ENCODE results near the gene BPIFA3. TPM values are rescaled to one million over a fixed set of nuclear protein-coding genes. Genes with fewer than 3 reads are reported as not detected.
"Not testable (repeated sequence)": the region's sequence is repeated elsewhere in the genome, so short reads cannot be mapped to it uniquely, and the experiment has no call there.

BPIFA3 gene
- total RNA-seq, 1 experiment from 2014 or later: not detected

GRCh38 chr20:33181482-33182093, 35.6 kb upstream of the BPIFA3 start:
- ChIA-PET CTCF (no interaction called here), POLR2A (ENCODE audit: unreplicated experiment) (no interaction called here)
- Histone ChIP-seq H4K20me1 (ENCODE audit: insufficient read depth) (no peaks in the 10 kb centered on the region), H3K79me2 (ENCODE audit: low read depth) (no peaks in the 10 kb centered on the region), H3K4me1 (replicated peaks; ENCODE audit: insufficient read depth) (peaks cover 18% of the 10 kb centered on the region), H3K9me2 (ENCODE audit: insufficient read depth) (no peaks in the 10 kb centered on the region), H2AFZ (no peak overlapping the region), H3K4me3 (no peak overlapping the region), H3K27me3 (ENCODE audit: insufficient read depth, low read depth) (peaks cover 3% of the 10 kb centered on the region; the same call in 1 of the 2 replicates), H3K4me2 (no peak overlapping the region), H3K36me3 (ENCODE audit: low read depth) (no peaks in the 10 kb centered on the region), H3K9me3 (ENCODE audit: insufficient read depth, low read depth) (no peaks in the 10 kb centered on the region), H3K27ac (no peak overlapping the region), H3F3A (ENCODE audit: insufficient read depth, low read depth) (0 out of 2 replicates have a peak, but pooled peaks cover 3% of the 10 kb centered on the region)
- intact Hi-C loops (cut with micrococcal nuclease; ENCODE audit: unreplicated experiment): no loop called here
- TF ChIP-seq EZH2 (IDR thresholded peaks at IDR 0.05; ENCODE audit: low read depth) (no peak), CTCF (conservative IDR thresholded peaks at IDR 0.05) (no peak)
- no TSS peak for BruUV-seq (replicated peaks)
- no peak for DNase-seq

GRCh38 chr20:33183312-33183711, 33.8 kb upstream of the BPIFA3 start:
- H3K4me3 ChIP-seq: no peak overlapping the region
- peaks cover 9% of the 10 kb centered on the region; the same call in 1 of the 2 replicates for H3K4me1 ChIP-seq (replicated peaks; ENCODE audit: insufficient read depth)
- no peak overlapping the region for H2AFZ ChIP-seq
- no peak for DNase-seq
- 0 out of 2 replicates have a peak, but pooled peaks cover 3% of the 10 kb centered on the region for H3F3A ChIP-seq (ENCODE audit: insufficient read depth, low read depth)
- ChIA-PET CTCF (no interaction called here), POLR2A (ENCODE audit: unreplicated experiment) (no interaction called here)
- H3K36me3 ChIP-seq (ENCODE audit: low read depth): no peaks in the 10 kb centered on the region
- no peak overlapping the region for H3K4me2 ChIP-seq
- BruUV-seq (replicated peaks): no TSS peak
- no peaks in the 10 kb centered on the region for H3K9me3 ChIP-seq (ENCODE audit: insufficient read depth, low read depth)
- intact Hi-C loops (cut with micrococcal nuclease; ENCODE audit: unreplicated experiment): no loop called here
- no peaks in the 10 kb centered on the region for H3K9me2 ChIP-seq (ENCODE audit: insufficient read depth)
- TF ChIP-seq EZH2 (IDR thresholded peaks at IDR 0.05; ENCODE audit: low read depth): no peak
- no peak for TF ChIP-seq CTCF (conservative IDR thresholded peaks at IDR 0.05)
- H3K79me2 ChIP-seq (ENCODE audit: low read depth): no peaks in the 10 kb centered on the region
- H4K20me1 ChIP-seq (ENCODE audit: insufficient read depth): no peaks in the 10 kb centered on the region
- peaks cover 3% of the 10 kb centered on the region for H3K27me3 ChIP-seq (ENCODE audit: insufficient read depth, low read depth)
- H3K27ac ChIP-seq: no peak overlapping the region

GRCh38 chr20:33185031-33185590, 32.0 kb upstream of the BPIFA3 start:
- H2AFZ ChIP-seq; H3K4me2 ChIP-seq; CTCF ChIA-PET; H3K9me3 ChIP-seq (ENCODE audit: insufficient read depth, low read depth); POLR2A ChIA-PET (ENCODE audit: unreplicated experiment); H3K36me3 ChIP-seq (ENCODE audit: low read depth); intact Hi-C loops (cut with micrococcal nuclease; ENCODE audit: unreplicated experiment); H3K27me3 ChIP-seq (ENCODE audit: insufficient read depth, low read depth); H3K79me2 ChIP-seq (ENCODE audit: low read depth); H3K4me1 ChIP-seq (replicated peaks; ENCODE audit: insufficient read depth); H3K9me2 ChIP-seq (ENCODE audit: insufficient read depth); H3K4me3 ChIP-seq; H4K20me1 ChIP-seq (ENCODE audit: insufficient read depth); BruUV-seq (replicated peaks); DNase-seq; H3K27ac ChIP-seq; H3F3A ChIP-seq (ENCODE audit: insufficient read depth, low read depth): not testable (repeated sequence)
